Endothelial cell of umbilical vein (primary cell): ENCODE results near the gene AEBP1. TPM values are rescaled to one million over a fixed set of nuclear protein-coding genes. Genes with fewer than 3 reads are reported as not detected.
A peak's percentile ranks its signal among the peaks of the same experiment; 100 is the strongest.

Source experiments
- BruUV-seq: library from RNA; stranded (reverse); fragments of 400-500 nt; replicated peaks from 2 replicates; lab custom pipeline; 2021; lab: Mats Ljungman, UMichigan
- CTCF ChIA-PET: fragments of 300-600, 350-600 bp; sonication (Branson Sonifier 250); formaldehyde crosslinking; loops from one replicate; lab custom pipeline; 2021; ENCODE audit warnings: antibody characterized with exemption, inconsistent platforms; lab: Charles Lee
- POLR2A ChIA-PET: fragments of 300-600, 350-600 bp; sonication (Branson Sonifier 250); formaldehyde crosslinking; loops from one replicate; lab custom pipeline; 2021; ENCODE audit warnings: antibody characterized with exemption, inconsistent platforms; lab: Charles Lee
- DNase-seq: peaks from one replicate; pipeline ENCODE4 v3.0.0-alpha.2; 2011; ENCODE audit warnings: low read depth, low spot score
- FAIRE-seq: peaks from 2 replicates; lab custom pipeline; 2011; peaks lifted over from hg19 to GRCh38; lab: Jason Lieb, UNC
- H2AFZ ChIP-seq: 2 replicates; pipeline ENCODE4 v1.6.0; 2012; ENCODE audit warnings: low read depth, low read length, control low read depth, inconsistent platforms
- H3K27ac ChIP-seq: 2 replicates; pipeline ENCODE4 v1.5.1; 2011; ENCODE audit warnings: low read depth, mild to moderate bottlenecking, control low read depth, low read length, moderate library complexity; ENCODE audit not compliant: insufficient read depth
- H3K27me3 ChIP-seq, 2 experiments: 2 replicates each; pipeline versions ENCODE4 v1.6.0 to v1.6.1; 2011; ENCODE audit warnings: low read length in 2 of 2, mixed read lengths in 1 of 2; ENCODE audit not compliant: control insufficient read depth in 2 of 2, insufficient read depth in 2 of 2
- H3K36me3 ChIP-seq, 2 experiments: 2 replicates in 1 of 2; 3 replicates in 1 of 2; pipeline ENCODE4 v1.5.1; 2011; ENCODE audit warnings: low read length in 2 of 2, mild to moderate bottlenecking in 1 of 2, moderate library complexity in 1 of 2; ENCODE audit not compliant: control insufficient read depth in 2 of 2, insufficient read depth in 2 of 2; ENCODE audit errors: extremely low read depth in 1 of 2
- H3K4me1 ChIP-seq: 3 replicates; pipeline ENCODE4 v1.5.1; 2011; ENCODE audit warnings: mild to moderate bottlenecking, low read length; ENCODE audit not compliant: control insufficient read depth, insufficient read depth; ENCODE audit errors: extremely low read depth
- H3K4me2 ChIP-seq: 2 replicates; pipeline ENCODE4 v1.6.1; 2011; ENCODE audit warnings: low read length, control low read depth, mixed read lengths; ENCODE audit not compliant: insufficient read depth
- H3K4me3 ChIP-seq, 3 experiments: fragments of 200-600 bp in 1 of 3; sonication (generic), shearing (Covaris generic) in 1 of 3; replicated peaks in 1 of 3; 2 replicates each; pipeline ENCODE4 v1.5.1; 2011 to 2016; ENCODE audit warnings: control low read depth in 3 of 3, low read length in 3 of 3, mild to moderate bottlenecking in 2 of 3, inconsistent platforms in 1 of 3, low read depth in 1 of 3, moderate library complexity in 1 of 3; ENCODE audit not compliant: insufficient read depth in 1 of 3
- H3K79me2 ChIP-seq: 2 replicates; pipeline ENCODE4 v1.6.0; 2012; ENCODE audit warnings: low read length, inconsistent platforms; ENCODE audit not compliant: control insufficient read depth, insufficient read depth
- H3K9ac ChIP-seq: replicated peaks from 2 replicates; pipeline ENCODE3; 2011; ENCODE audit warnings: low read length, control low read depth; ENCODE audit not compliant: insufficient read depth; ENCODE audit errors: extremely low read depth
- H3K9me1 ChIP-seq: replicated peaks from 3 replicates; pipeline ENCODE4 v1.6.0; 2011; ENCODE audit warnings: mild to moderate bottlenecking, low read length; ENCODE audit not compliant: control insufficient read depth, insufficient read depth; ENCODE audit errors: extremely low read depth
- H3K9me3 ChIP-seq: replicated peaks from 2 replicates; pipeline ENCODE4 v1.5.1; 2012; ENCODE audit warnings: low read length, inconsistent platforms; ENCODE audit not compliant: control insufficient read depth, insufficient read depth
- H4K20me1 ChIP-seq: replicated peaks from 2 replicates; pipeline ENCODE3; 2011; ENCODE audit warnings: mild to moderate bottlenecking, low read length; ENCODE audit not compliant: control insufficient read depth, insufficient read depth; ENCODE audit errors: extremely low read depth
- EZH2 ChIP-seq: IDR thresholded peaks from 2 replicates; pipeline ENCODE4 v1.6.1; 2012; ENCODE audit warnings: borderline replicate concordance, low read depth, mild to moderate bottlenecking, moderate library complexity, low read length, inconsistent platforms; ENCODE audit not compliant: severe bottlenecking
- FOS ChIP-seq: IDR thresholded peaks from 2 replicates; pipeline ENCODE4 v1.6.1; 2011; ENCODE audit warnings: mild to moderate bottlenecking, low read length, moderate library complexity, borderline replicate concordance; ENCODE audit not compliant: insufficient read depth
- GATA2 ChIP-seq: IDR thresholded peaks from 2 replicates; pipeline ENCODE4 v1.7.0; 2011; ENCODE audit warnings: low read depth, mild to moderate bottlenecking, moderate library complexity, mixed read lengths, low read length; ENCODE audit not compliant: insufficient read length, insufficient read depth
- JUN ChIP-seq: IDR thresholded peaks from 2 replicates; pipeline ENCODE4 v1.6.1; 2011; ENCODE audit warnings: borderline replicate concordance, low read depth; ENCODE audit not compliant: insufficient read length, insufficient read depth
- MYC ChIP-seq: IDR thresholded peaks from one replicate; pipeline ENCODE4 v1.6.1; 2011; ENCODE audit warnings: mild to moderate bottlenecking, low read depth, low read length
- POLR2A ChIP-seq: IDR thresholded peaks from 2 replicates; pipeline ENCODE4 v1.6.1; 2012; ENCODE audit warnings: low read depth, mild to moderate bottlenecking, control low read depth, low read length
- POLR2AphosphoS5 ChIP-seq: IDR thresholded peaks from 2 replicates; pipeline ENCODE4 v1.6.1; 2012; ENCODE audit warnings: low read depth, mild to moderate bottlenecking, control low read depth, low read length, moderate library complexity; ENCODE audit not compliant: insufficient read depth
- dilution Hi-C: fragments of 300-500 bp; cut with MboI; formaldehyde crosslinking; loops from one replicate; pipeline ENCODE4 v1.15.0; 2019; ENCODE audit warnings: low sequenced_read_pairs; ENCODE audit not compliant: extremely low pct_ligation_motif_present
- intact Hi-C: fragments of 100-400 bp; cut with micrococcal nuclease; formaldehyde crosslinking; loops from one replicate; pipeline ENCODE4 v1.10.0; 2022
- polyA plus RNA-seq, 4 experiments: library from polyadenylated mRNA; depleted of rRNA in 3 of 4; stranded (reverse) in 3 of 4; unstranded in 1 of 4; fragments of >200 nt; gene quantifications; 2 replicates each; pipeline versions ENCODE4 v1.2.1 to v1.2.3, GENCODE V29; 2011 to 2012; ENCODE audit warnings: missing spikeins in 1 of 4
- total RNA-seq: library from RNA; stranded (reverse); gene quantifications from 2 replicates; pipeline ENCODE4 v1.2.3, GENCODE V29; 2021
- TF ChIP-seq, protein P1 (sequence below): IDR thresholded peaks from 2 replicates; pipeline ENCODE4 v1.6.1; 2011; ENCODE audit not compliant: insufficient read depth, insufficient read length
- TF ChIP-seq, protein P2 (sequence below), 2 donors: IDR thresholded peaks; 1 replicate in 1 of 2; 2 replicates in 1 of 2; pipeline ENCODE4 v1.5.1; 2011; ENCODE audit warnings: low read length in 2 of 2, mild to moderate bottlenecking in 2 of 2, moderate library complexity in 2 of 2, control low read depth in 1 of 2, inconsistent platforms in 1 of 2, low read depth in 1 of 2; ENCODE audit not compliant: insufficient read depth in 1 of 2; ENCODE audit errors: extremely low read depth in 1 of 2

Gene AEBP1
- total and polyA plus RNA-seq, 2 donors (not counting 3 experiments of a cell fraction or from before 2014, with no cell fraction given) = 20.6 to 48.0 TPM

- peaks cover 5% of the 10 kb centered on the region for H3K79me2 ChIP-seq
- H3K9ac ChIP-seq = no peak overlapping the region
- FAIRE-seq (no peak), DNase-seq (no peak)
- POLR2A ChIA-PET = no interaction called here
- CTCF ChIA-PET = no interaction called here
- no peak overlapping the region for H3K4me3 ChIP-seq
- no peak overlapping the region for H3K4me2 ChIP-seq
- no peaks in the 10 kb centered on the region for H3K27me3 ChIP-seq
- TF ChIP-seq EZH2 (no peak), GATA2 (no peak), MYC (no peak), JUN (no peak), POLR2A (no peak), POLR2AphosphoS5 (no peak), FOS (no peak)
- TF ChIP-seq, protein P1, sequence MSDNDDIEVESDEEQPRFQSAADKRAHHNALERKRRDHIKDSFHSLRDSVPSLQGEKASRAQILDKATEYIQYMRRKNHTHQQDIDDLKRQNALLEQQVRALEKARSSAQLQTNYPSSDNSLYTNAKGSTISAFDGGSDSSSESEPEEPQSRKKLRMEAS = no peak
- TF ChIP-seq, protein P2, sequence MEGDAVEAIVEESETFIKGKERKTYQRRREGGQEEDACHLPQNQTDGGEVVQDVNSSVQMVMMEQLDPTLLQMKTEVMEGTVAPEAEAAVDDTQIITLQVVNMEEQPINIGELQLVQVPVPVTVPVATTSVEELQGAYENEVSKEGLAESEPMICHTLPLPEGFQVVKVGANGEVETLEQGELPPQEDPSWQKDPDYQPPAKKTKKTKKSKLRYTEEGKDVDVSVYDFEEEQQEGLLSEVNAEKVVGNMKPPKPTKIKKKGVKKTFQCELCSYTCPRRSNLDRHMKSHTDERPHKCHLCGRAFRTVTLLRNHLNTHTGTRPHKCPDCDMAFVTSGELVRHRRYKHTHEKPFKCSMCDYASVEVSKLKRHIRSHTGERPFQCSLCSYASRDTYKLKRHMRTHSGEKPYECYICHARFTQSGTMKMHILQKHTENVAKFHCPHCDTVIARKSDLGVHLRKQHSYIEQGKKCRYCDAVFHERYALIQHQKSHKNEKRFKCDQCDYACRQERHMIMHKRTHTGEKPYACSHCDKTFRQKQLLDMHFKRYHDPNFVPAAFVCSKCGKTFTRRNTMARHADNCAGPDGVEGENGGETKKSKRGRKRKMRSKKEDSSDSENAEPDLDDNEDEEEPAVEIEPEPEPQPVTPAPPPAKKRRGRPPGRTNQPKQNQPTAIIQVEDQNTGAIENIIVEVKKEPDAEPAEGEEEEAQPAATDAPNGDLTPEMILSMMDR (IDR thresholded peaks at IDR 0.05; ENCODE audit: extremely low read depth in 1 of 2, insufficient read depth in 1 of 2, low read depth in 1 of 2, low read length in 2 of 2) = no peak
- H4K20me1 ChIP-seq = no peaks in the 10 kb centered on the region
- H2AFZ ChIP-seq = peak overlapping the region; percentile 55
- dilution Hi-C loops (no loop called here), intact Hi-C loops (no loop called here)
- H3K27ac ChIP-seq = no peak overlapping the region
- H3K9me3 ChIP-seq = no peaks in the 10 kb centered on the region
- H3K36me3 ChIP-seq = no peaks in the 10 kb centered on the region
- no TSS peak for BruUV-seq
- no peaks in the 10 kb centered on the region for H3K9me1 ChIP-seq
- H3K4me1 ChIP-seq = peaks cover 3% of the 10 kb centered on the region
These were observed 3.5 kb upstream of the AEBP1 start for GRCh38 chr7:44100458-44101302.
